Stimulated activated CD8-positive, alpha-beta memory T cell treated with anti-CD3 and anti-CD28 coated beads, Interleukin-12 subunit alpha, Interleukin-12 subunit beta, amount 100 ng/mL, for 1 hour (primary cell): Measurements from ENCODE around the gene PRKCA.

Source experiments
- DNase-seq: peaks from one replicate; pipeline ENCODE4 v3.0.0-alpha.2; 2020; ENCODE audit warnings: low read depth

The PRKCA gene

GRCh38 chr17:66655461-66655860 is 353.0 kb downstream of the PRKCA start:
- DNase-seq = no peak

GRCh38 chr17:66655861-66656260 is 353.4 kb downstream of the PRKCA start:
- DNase-seq = no peak

- DNase-seq = no peak
These were observed 359.2 kb downstream of the PRKCA start for GRCh38 chr17:66661411-66662256.

GRCh38 chr17:66662496-66662895 is 360.1 kb downstream of the PRKCA start:
- DNase-seq = no peak

GRCh38 chr17:66663041-66663606 is 360.7 kb downstream of the PRKCA start:
- no peak for DNase-seq

GRCh38 chr17:66664336-66664735 is 361.9 kb downstream of the PRKCA start:
- no peak for DNase-seq

GRCh38 chr17:66665194-66665593 is 362.8 kb downstream of the PRKCA start:
- DNase-seq = no peak

GRCh38 chr17:66667090-66667489 is 364.7 kb downstream of the PRKCA start:
- DNase-seq = no peak

- peak; percentile 22 for DNase-seq
These were observed 365.1 kb downstream of the PRKCA start for GRCh38 chr17:66667491-66668030.

- no peak for DNase-seq
These were observed 367.8 kb downstream of the PRKCA start for GRCh38 chr17:66670206-66670605.

- no peak for DNase-seq
These were observed 368.7 kb downstream of the PRKCA start for GRCh38 chr17:66671156-66671555.

GRCh38 chr17:66673668-66674276 is 371.4 kb downstream of the PRKCA start:
- DNase-seq = peak; percentile 18

- no peak for DNase-seq
These were observed 373.0 kb downstream of the PRKCA start for GRCh38 chr17:66675273-66675990.

GRCh38 chr17:66675991-66676371 is 373.6 kb downstream of the PRKCA start:
- DNase-seq = no peak

- DNase-seq = no peak
These were observed 374.0 kb downstream of the PRKCA start for GRCh38 chr17:66676421-66676820.

GRCh38 chr17:66677201-66677981 is 375.0 kb downstream of the PRKCA start:
- DNase-seq = no peak

- no peak for DNase-seq
These were observed 375.6 kb downstream of the PRKCA start for GRCh38 chr17:66678061-66678460.

GRCh38 chr17:66678827-66679226 is 376.4 kb downstream of the PRKCA start:
- no peak for DNase-seq

- DNase-seq = no peak
These were observed 377.5 kb downstream of the PRKCA start for GRCh38 chr17:66679631-66680517.

- no peak for DNase-seq
These were observed 379.9 kb downstream of the PRKCA start for GRCh38 chr17:66682283-66682682.

- DNase-seq = no peak
These were observed 381.8 kb downstream of the PRKCA start for GRCh38 chr17:66684261-66684660.
